Stimulated activated CD8-positive, alpha-beta memory T cell treated with anti-CD3 and anti-CD28 coated beads, Interleukin-12 subunit alpha, Interleukin-12 subunit beta, amount 100 ng/mL, for 4 hours (primary cell): ENCODE measurements around the gene IL37.

Experiments used
- DNase-seq: peaks from one replicate; pipeline ENCODE4 v3.0.0-alpha.2; 2020; ENCODE audit warnings: low read depth

The IL37 gene

DNA sequence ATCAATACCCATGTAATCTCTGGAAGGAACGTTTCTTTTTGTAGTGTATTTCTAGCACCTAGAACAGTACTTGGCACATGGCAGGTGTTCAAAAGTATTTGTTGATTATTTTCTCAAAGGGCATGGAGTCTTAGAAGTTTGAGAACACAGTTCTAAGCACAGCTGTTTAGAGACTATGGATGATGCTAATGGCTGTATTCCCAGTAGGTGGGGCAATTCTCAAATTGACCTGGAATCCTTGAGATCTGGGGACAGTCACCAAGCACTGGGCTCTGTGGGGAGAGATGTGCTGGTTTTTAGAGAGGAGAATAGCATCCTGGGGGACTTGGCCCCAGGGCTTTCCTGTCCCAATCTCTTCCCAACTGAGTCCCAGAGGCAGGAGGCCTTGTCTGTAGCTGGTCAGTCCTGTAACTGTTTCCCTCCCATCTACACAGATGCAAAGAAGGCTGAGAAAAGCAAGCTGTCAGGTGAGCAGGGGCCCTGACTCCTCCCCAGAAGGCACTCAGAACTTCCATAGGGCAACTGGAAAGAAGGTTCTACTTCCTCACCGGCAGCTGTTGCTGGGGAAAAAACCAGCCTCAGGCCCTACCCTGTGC, 49.4 kb downstream of the IL37 start:
- no peak for DNase-seq

- no peak for DNase-seq
Observed at GRCh38 chr2:112962308-112963175, 51.6 kb downstream of the IL37 start.

DNA sequence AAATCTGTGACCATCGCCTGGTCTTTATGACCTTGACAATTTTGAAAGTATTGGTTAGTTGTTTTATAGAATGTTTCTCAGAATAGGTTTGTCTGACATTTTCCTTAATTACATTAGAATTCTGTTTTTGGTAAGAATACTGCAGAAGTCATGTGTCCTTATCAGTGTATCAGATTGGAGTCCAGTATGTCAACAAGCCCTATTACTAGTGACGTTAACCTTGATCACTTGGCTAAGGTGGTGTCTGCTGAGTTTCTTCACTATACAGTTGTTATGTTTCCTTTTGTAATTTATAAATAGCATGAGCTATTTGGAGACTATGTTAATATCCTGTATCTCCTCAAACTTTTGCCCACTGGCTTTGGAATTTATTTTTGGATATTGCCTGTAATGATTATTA, 56.1 kb downstream of the IL37 start:
- no peak for DNase-seq
